PC-9 (cell line): ENCODE measurements around the gene SCAMP2.

Source experiments
- CTCF ChIP-seq: fragments of 200-600 bp; sonication (generic); conservative IDR thresholded peaks from 2 replicates; pipeline ENCODE4 v1.6.1; 2017; ENCODE audit warnings: mixed run types, antibody characterized with exemption, mild to moderate bottlenecking, moderate library complexity
- EZH2 ChIP-seq: fragments of 200-600 bp; sonication (generic); IDR thresholded peaks from 2 replicates; pipeline ENCODE4 v1.8.0; 2017; ENCODE audit warnings: antibody characterized with exemption, low read depth

- TF ChIP-seq CTCF: no peak
- TF ChIP-seq EZH2: no peak
These were observed 11.5 kb upstream of the SCAMP2 start for GRCh38 chr15:74884428-74885223.
